SKM-1 treated with dmso at 0.1 percent for 144 hours (cell line): ENCODE data around the gene CCDC3.

Experiments used
- DNase-seq: peaks from one replicate; lab custom pipeline; 2025; ENCODE audit not compliant: unreplicated experiment; lab: John Stamatoyannopoulos, UW

The CCDC3 gene

DNA sequence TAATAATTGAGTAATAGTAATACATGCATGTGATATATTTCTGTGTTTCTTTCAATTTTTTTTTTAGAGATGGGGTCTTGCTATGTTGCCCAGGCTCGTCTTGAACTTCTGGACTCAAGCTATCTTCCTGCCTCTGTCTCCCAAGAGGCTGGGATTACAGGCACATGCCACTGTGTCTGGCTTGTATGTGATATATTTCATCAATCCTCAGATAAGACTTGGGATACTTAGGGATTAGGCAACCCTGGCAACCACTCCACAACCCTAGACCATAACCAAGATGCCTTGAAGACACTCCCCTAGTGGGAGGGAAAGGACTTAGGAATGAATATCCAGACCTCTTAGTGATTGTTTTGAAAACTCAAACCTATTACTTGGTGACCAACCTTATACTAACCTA, 154.8 kb downstream of the CCDC3 start:
- DNase-seq, result no peak
